NCI-H2081 treated with DMSO at 0.1 percent for 48 hours (cell line): Measurements from ENCODE around the gene OLFML2A.

ENCODE experiments used
- DNase-seq: peaks from one replicate; lab custom pipeline; 2025; lab: John Stamatoyannopoulos, UW

Gene OLFML2A

GRCh38 chr9:124854161-124854560 is 77.2 kb downstream of the OLFML2A start:
- DNase-seq = no peak

- DNase-seq = no peak
Observed at GRCh38 chr9:124854822-124855221, 77.9 kb downstream of the OLFML2A start.

GRCh38 chr9:124855566-124855943 is 78.6 kb downstream of the OLFML2A start:
- no peak for DNase-seq

GRCh38 chr9:124855944-124856765 is 79.2 kb downstream of the OLFML2A start:
- DNase-seq = no peak

GRCh38 chr9:124857533-124858162 is 80.7 kb downstream of the OLFML2A start:
- no peak for DNase-seq

- DNase-seq = no peak
Observed at GRCh38 chr9:124858330-124859046, 81.6 kb downstream of the OLFML2A start.

- no peak for DNase-seq
Observed at GRCh38 chr9:124859803-124860581, 83.1 kb downstream of the OLFML2A start.

GRCh38 chr9:124860582-124861341 is 83.8 kb downstream of the OLFML2A start:
- no peak for DNase-seq

- peak; percentile 71 for DNase-seq
Observed at GRCh38 chr9:124861342-124862229, 84.7 kb downstream of the OLFML2A start, which contains the start of the genes ARPC5L and RPL35. Gene ARPC5L (plus strand): TSS chr9:124862130. CDS start chr9:124869291, 7,161 bp downstream. Gene RPL35 (minus strand): TSS chr9:124861957. CDS start chr9:124861912, 45 bp downstream.

GRCh38 chr9:124863371-124863871 is 86.5 kb downstream of the OLFML2A start:
- DNase-seq = no peak
